Activated naive CD4-positive, alpha-beta T cell treated with anti-CD3 and anti-CD28 coated beads, Interleukin-2, amount 50 U/mL, for 16 hours (primary cell): ENCODE data around the gene NRROS.

Experiments used
- DNase-seq: peaks from one replicate; pipeline ENCODE4 v3.0.0-alpha.2; 2020

The NRROS gene

DNA sequence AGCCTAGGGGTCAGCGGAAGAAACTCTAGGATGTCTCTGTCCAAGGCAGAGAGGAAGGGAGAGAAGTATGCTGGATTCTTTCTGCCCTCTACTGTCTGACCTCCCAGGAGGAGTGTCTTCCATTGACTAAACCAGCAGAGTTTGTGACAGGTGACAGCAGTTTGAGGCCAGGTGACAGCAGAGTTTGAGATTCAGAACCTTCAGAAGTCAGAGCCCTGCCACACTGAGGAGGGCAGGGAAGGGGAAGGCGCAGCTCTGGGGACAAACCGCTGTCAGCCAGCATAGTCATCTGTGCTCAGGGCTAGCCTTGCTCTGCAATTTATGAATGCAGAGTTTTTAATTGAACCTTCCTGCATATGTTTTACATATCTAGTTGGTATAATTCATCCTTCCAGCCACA lies 12.3 kb downstream of the NRROS start:
- no peak for DNase-seq

- DNase-seq = no peak
These were observed 13.7 kb downstream of the NRROS start for GRCh38 chr3:196652961-196653795.

- no peak for DNase-seq
These were observed 14.7 kb downstream of the NRROS start for GRCh38 chr3:196654006-196654734.

GRCh38 chr3:196654735-196655090 lies 15.2 kb downstream of the NRROS start:
- DNase-seq = no peak

- DNase-seq = no peak
These were observed 16.0 kb downstream of the NRROS start for GRCh38 chr3:196655496-196655895.

GRCh38 chr3:196656213-196656612 lies 16.7 kb downstream of the NRROS start:
- DNase-seq = no peak

DNA sequence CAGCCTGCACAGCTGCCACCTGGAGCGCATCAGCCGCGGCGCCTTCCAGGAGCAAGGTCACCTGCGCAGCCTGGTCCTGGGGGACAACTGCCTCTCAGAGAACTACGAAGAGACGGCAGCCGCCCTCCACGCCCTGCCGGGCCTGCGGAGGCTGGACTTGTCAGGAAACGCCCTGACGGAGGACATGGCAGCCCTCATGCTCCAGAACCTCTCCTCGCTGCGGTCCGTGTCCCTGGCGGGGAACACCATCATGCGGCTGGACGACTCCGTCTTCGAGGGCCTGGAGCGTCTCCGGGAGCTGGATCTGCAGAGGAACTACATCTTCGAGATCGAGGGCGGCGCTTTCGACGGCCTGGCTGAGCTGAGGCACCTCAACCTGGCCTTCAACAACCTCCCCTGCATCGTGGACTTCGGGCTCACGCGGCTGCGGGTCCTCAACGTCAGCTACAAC lies 20.4 kb downstream of the NRROS start:
- no peak for DNase-seq

DNA sequence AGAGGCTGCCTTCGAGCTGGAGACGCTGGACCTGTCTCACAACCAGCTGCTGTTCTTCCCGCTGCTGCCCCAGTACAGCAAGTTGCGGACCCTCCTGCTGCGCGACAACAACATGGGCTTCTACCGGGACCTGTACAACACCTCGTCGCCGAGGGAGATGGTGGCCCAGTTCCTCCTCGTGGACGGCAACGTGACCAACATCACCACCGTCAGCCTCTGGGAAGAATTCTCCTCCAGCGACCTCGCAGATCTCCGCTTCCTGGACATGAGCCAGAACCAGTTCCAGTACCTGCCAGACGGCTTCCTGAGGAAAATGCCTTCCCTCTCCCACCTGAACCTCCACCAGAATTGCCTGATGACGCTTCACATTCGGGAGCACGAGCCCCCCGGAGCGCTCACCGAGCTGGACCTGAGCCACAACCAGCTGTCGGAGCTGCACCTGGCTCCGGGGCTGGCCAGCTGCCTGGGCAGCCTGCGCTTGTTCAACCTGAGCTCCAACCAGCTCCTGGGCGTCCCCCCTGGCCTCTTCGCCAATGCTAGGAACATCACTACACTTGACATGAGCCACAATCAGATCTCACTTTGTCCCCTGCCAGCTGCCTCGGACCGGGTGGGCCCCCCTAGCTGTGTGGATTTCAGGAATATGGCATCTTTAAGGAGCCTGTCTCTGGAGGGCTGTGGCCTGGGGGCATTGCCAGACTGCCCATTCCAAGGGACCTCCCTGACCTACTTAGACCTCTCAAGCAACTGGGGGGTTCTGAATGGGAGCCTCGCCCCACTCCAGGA lies 21.1 kb downstream of the NRROS start:
- no peak for DNase-seq

GRCh38 chr3:196661400-196661799 lies 21.9 kb downstream of the NRROS start:
- no peak for DNase-seq

- no peak for DNase-seq
These were observed 22.5 kb downstream of the NRROS start for GRCh38 chr3:196662033-196662432.

- no peak for DNase-seq
These were observed 23.4 kb downstream of the NRROS start for GRCh38 chr3:196662711-196663571.

DNA sequence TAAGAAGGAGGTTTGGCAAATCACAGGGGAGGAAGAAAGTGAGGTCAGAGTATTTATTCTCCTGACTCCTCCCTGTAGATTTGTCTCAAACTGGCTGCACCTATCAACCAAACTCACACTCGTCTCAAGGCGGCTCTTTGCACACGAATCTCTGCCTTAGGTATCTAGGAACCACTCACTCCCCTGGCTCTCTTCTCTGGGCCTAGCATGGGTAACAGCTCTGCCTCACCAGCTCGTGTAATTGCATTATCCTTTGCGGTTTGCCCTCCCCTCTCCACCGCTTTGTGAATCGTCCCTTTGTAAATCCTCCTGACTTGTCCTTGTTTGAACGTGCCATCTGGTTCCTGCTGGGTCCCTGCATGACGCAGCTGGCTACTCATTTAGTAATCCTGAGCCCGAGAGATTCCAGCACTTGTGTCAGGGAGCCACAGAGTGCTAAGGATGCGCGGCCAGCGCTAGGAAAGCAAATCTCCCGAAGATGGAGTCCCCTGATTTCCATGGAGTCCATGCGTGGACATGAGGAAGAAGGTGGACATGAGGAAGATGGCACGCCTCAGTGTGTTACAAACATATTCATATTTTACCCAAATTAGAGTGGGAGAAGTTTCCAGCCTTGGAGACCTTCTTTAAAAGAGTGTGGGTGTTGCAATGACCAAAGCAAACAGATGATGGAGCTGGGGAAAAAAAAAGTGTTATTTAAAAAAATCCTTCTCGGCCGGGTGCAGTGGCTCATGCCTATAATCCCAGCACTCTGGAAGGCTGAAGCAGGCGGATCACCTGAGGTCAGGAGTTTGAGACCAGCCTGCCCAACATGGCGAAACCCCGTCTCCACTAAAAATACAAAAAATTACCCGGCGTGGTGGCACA lies 26.7 kb downstream of the NRROS start:
- no peak for DNase-seq

GRCh38 chr3:196667056-196667825 lies 27.7 kb downstream of the NRROS start:
- no peak for DNase-seq

DNA sequence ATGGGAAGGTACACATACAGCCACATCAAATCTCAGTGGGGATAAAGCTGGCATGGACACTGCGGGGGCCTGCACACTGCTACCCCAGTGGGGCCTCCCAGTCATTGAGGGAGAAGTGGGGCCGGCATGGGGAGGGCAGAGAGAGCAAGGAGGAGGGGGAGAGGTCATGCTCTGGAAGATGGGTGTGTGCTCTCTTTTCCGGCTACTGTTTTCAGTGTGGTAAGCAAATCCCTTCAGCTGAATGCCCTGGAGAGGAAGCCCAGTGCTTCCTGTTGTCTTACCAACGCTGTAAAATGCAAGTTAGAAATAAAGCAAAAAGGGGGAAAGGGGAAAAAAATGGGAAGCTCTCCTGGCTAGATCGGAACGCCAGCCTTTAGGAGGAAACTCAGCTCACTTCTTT lies 30.8 kb downstream of the NRROS start:
- DNase-seq = no peak

DNA sequence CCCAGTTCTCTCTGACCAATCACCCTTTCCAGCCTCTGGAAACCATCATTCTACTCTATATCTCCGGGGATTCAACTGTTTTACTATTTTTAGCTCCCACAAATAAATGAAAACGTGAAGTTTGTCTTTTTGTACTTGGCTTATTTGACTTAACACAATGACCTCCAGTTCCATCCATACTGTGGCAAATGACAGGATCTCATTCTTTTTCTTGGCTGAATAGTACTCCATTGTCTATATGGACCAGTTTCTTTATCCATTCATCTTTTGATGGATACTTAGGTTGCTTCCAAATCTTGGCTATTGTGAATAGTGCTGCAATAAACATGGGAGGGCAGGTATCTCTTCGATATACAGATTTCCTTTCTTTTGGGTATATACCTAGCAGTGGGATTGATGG lies 34.1 kb downstream of the NRROS start:
- no peak for DNase-seq

DNA sequence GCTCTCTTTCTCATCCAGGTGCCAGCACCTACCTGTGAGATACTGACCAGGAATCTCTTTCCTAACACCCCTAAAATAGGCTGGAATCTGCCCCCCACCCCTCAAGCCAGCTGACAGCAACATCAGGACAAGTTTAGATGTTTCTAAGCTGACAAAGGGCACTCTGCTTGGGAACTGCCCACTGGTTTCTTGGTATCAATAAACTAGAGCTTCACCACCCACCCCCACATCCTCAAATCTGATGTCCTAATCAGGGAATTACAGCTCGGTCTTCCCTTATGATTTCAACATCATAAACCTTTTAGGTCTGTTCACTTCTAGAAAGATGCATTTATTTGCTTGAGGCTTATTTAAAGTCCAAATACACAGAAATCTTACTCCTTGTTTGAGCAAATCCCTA lies 37.9 kb downstream of the NRROS start:
- DNase-seq = no peak

- DNase-seq = no peak
These were observed 38.4 kb downstream of the NRROS start for GRCh38 chr3:196677931-196678330.

DNA sequence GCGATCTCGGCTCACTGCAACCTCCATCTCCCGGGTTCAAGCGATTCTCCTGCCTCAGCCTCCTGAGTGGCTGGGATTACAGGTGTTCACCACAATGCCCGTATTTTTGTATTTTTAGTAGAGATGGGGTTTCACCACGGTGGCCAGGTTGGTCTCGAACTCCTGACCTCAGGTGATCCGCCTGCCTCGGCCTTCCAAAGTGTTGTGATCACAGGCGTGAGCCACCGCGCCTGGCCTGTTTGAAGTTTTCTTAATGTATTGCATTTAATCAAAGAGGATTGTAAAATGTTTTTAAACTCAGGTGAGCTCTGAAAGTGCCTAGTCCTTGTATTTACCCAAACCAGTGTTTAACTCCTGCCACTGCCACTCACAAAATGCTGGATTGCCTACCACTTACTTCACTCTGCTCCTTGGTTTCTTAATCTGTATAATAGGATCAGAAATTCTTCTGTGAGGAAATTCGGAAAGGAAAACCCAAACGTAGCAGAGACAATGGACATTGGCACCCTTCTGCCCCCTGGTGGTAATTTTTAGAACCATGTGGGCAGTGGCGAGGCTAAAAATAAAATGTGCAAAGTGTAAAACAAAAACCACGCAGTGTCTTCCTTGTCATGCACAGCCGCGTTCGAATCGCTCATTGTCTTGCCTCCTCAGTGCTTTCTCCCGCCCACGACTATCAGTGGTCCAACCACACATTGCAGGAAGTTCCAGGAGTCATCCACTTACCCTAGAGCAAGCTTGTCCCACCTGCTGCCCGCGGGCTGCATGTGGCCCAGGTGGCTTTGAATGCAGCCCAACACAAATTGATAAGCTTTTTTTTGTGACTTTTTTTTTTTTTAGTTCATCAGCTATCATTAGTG lies 45.3 kb downstream of the NRROS start:
- peak; percentile 58 for DNase-seq

- DNase-seq = no peak
These were observed 46.9 kb downstream of the NRROS start for GRCh38 chr3:196686436-196686835.

DNA sequence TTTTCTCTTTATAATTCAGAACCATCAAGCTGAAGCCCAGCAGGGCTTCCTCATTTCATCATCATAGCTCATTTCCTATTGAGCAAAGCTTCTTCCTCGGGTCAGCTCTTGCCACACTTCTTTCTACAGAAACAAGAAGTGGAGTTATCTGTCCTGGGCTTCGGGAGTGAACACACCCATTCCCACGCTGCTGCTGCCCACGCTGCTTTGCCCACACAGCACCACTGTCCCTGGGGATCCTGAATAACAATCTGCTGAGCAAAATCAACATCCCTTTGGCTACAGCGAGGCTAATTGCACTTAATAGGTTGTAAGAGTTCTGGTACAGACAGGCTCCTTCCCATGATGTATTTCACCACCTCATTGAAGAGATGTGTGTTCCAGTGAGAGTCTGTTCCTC lies 48.9 kb downstream of the NRROS start:
- no peak for DNase-seq
